ENCODE data around the gene CLK3. TPM values are rescaled to one million over a fixed set of nuclear protein-coding genes. Genes with fewer than 3 reads are reported as not detected.

CLK3 gene
- total RNA-seq, 1 experiment from 2014 or later: 70.7 TPM

GRCh38 chr15:74630284-74631086, 14.8 kb downstream of the CLK3 start:
- H3K36me3 ChIP-seq (ENCODE audit: low read depth): peaks cover 3% of the 10 kb centered on the region; the same call in 1 of the 2 replicates
- peaks cover 45% of the 10 kb centered on the region for H4K20me1 ChIP-seq (ENCODE audit: insufficient read depth)
- H2AFZ ChIP-seq: no peak overlapping the region
- H3K4me3 ChIP-seq: no peak overlapping the region
- H3K27ac ChIP-seq: no peak overlapping the region
- no peak for TF ChIP-seq EZH2 (IDR thresholded peaks at IDR 0.05; ENCODE audit: low read depth)
- TF ChIP-seq CTCF (conservative IDR thresholded peaks at IDR 0.05): no peak; the same call in 1 of the 2 replicates
- intact Hi-C loops (cut with micrococcal nuclease; ENCODE audit: unreplicated experiment): no loop called here
- H3F3A ChIP-seq (ENCODE audit: insufficient read depth, low read depth): peaks cover 9% of the 10 kb centered on the region; the same call in 1 of the 2 replicates
- H3K9me2 ChIP-seq (ENCODE audit: insufficient read depth): no peaks in the 10 kb centered on the region
- H3K79me2 ChIP-seq (ENCODE audit: low read depth): no peaks in the 10 kb centered on the region
- BruUV-seq (replicated peaks): no TSS peak
- ChIA-PET CTCF (interaction anchor here (1.0 kb wide), 1 partner anchor 256 kb away, joined by 4 read pairs; no protein-coding TSS in a partner anchor), POLR2A (ENCODE audit: unreplicated experiment) (no interaction called here)
- DNase-seq: no peak
- H3K4me2 ChIP-seq: no peak overlapping the region
- no peaks in the 10 kb centered on the region for H3K27me3 ChIP-seq (ENCODE audit: insufficient read depth, low read depth)
- H3K9me3 ChIP-seq (ENCODE audit: insufficient read depth, low read depth): no peaks in the 10 kb centered on the region
- no peaks in the 10 kb centered on the region for H3K4me1 ChIP-seq (replicated peaks; ENCODE audit: insufficient read depth)

- ChIA-PET POLR2A (ENCODE audit: unreplicated experiment) (no interaction called here), CTCF (interaction anchor here (0.6 to 1.0 kb wide), 4 partner anchors 13 to 322 kb away, joined by 4 to 11 read pairs (median 6); no protein-coding TSS in a partner anchor)
- H3F3A ChIP-seq (ENCODE audit: insufficient read depth, low read depth): peaks cover 11% of the 10 kb centered on the region; the same call in 1 of the 2 replicates
- H3K4me2 ChIP-seq: no peak overlapping the region
- no peak for DNase-seq
- H2AFZ ChIP-seq: no peak overlapping the region
- 0 out of 2 replicates have a peak, but pooled peaks cover 3% of the 10 kb centered on the region for H3K36me3 ChIP-seq (ENCODE audit: low read depth)
- H3K27ac ChIP-seq: no peak overlapping the region
- no peaks in the 10 kb centered on the region for H3K9me2 ChIP-seq (ENCODE audit: insufficient read depth)
- H3K79me2 ChIP-seq (ENCODE audit: low read depth): no peaks in the 10 kb centered on the region
- H3K4me1 ChIP-seq (replicated peaks; ENCODE audit: insufficient read depth): no peaks in the 10 kb centered on the region
- no peak for TF ChIP-seq EZH2 (IDR thresholded peaks at IDR 0.05; ENCODE audit: low read depth)
- no peak for TF ChIP-seq CTCF (conservative IDR thresholded peaks at IDR 0.05)
- no TSS peak for BruUV-seq (replicated peaks)
- peaks cover 51% of the 10 kb centered on the region for H4K20me1 ChIP-seq (ENCODE audit: insufficient read depth)
- H3K9me3 ChIP-seq (ENCODE audit: insufficient read depth, low read depth): no peaks in the 10 kb centered on the region
- no peaks in the 10 kb centered on the region for H3K27me3 ChIP-seq (ENCODE audit: insufficient read depth, low read depth)
- intact Hi-C loops (cut with micrococcal nuclease; ENCODE audit: unreplicated experiment): no loop called here
- H3K4me3 ChIP-seq: no peak overlapping the region
Measured at GRCh38 chr15:74631087-74631385, 15.4 kb downstream of the CLK3 start.

GRCh38 chr15:74631408-74631807, 15.8 kb downstream of the CLK3 start:
- Histone ChIP-seq H3K4me3 (no peak overlapping the region), H3K36me3 (ENCODE audit: low read depth) (0 out of 2 replicates have a peak, but pooled peaks cover 3% of the 10 kb centered on the region), H3K27me3 (ENCODE audit: insufficient read depth, low read depth) (no peaks in the 10 kb centered on the region), H3K9me2 (ENCODE audit: insufficient read depth) (no peaks in the 10 kb centered on the region), H3K79me2 (ENCODE audit: low read depth) (no peaks in the 10 kb centered on the region), H3K4me1 (replicated peaks; ENCODE audit: insufficient read depth) (no peaks in the 10 kb centered on the region), H2AFZ (no peak overlapping the region), H4K20me1 (ENCODE audit: insufficient read depth) (peaks cover 53% of the 10 kb centered on the region), H3K4me2 (no peak overlapping the region), H3K9me3 (ENCODE audit: insufficient read depth, low read depth) (no peaks in the 10 kb centered on the region), H3K27ac (no peak overlapping the region), H3F3A (ENCODE audit: insufficient read depth, low read depth) (peaks cover 15% of the 10 kb centered on the region; the same call in 1 of the 2 replicates)
- DNase-seq: no peak
- POLR2A ChIA-PET (ENCODE audit: unreplicated experiment): no interaction called here
- CTCF ChIA-PET: interaction anchor here (0.6 to 1.3 kb wide), 7 partner anchors 14 to 322 kb away, joined by 4 to 15 read pairs (median 6); no protein-coding TSS in a partner anchor
- no TSS peak for BruUV-seq (replicated peaks)
- TF ChIP-seq EZH2 (IDR thresholded peaks at IDR 0.05; ENCODE audit: low read depth) (no peak), CTCF (conservative IDR thresholded peaks at IDR 0.05) (no peak)
- intact Hi-C loops (cut with micrococcal nuclease; ENCODE audit: unreplicated experiment): no loop called here
